ACHN (cell line): ENCODE measurements around the gene GNAT3.

ENCODE experiments used
- DNase-seq: peaks from one replicate; pipeline ENCODE4 v3.0.0-alpha.2; 2015
- in situ Hi-C: cut with HindIII; loops from 2 replicates; pipeline ENCODE4 v1.10.0; 2017; ENCODE audit warnings: low sequenced_read_pairs, low pct_ligation_motif_present, low pct_unique_long_range_greater_than_20kb

GNAT3 gene

GRCh38 chr7:80439894-80440821 lies 71.7 kb downstream of the GNAT3 start:
- in situ Hi-C loops: loop anchor here (25.0 kb wide), 1 partner anchor 222 kb away; no protein-coding TSS in a partner anchor
- DNase-seq: no peak

- DNase-seq: no peak
- in situ Hi-C loops: loop anchor here (25.0 kb wide), 1 partner anchor 227 kb away; no protein-coding TSS in a partner anchor
These were observed 76.3 kb downstream of the GNAT3 start for GRCh38 chr7:80435521-80435920.

- in situ Hi-C loops: loop anchor here (25.0 kb wide), 1 partner anchor 228 kb away; no protein-coding TSS in a partner anchor
- DNase-seq: no peak
These were observed 77.8 kb downstream of the GNAT3 start for GRCh38 chr7:80434047-80434446.

GRCh38 chr7:80432166-80432565 lies 79.7 kb downstream of the GNAT3 start:
- in situ Hi-C loops: loop anchor here (25.0 kb wide), 1 partner anchor 230 kb away; no protein-coding TSS in a partner anchor
- no peak for DNase-seq

GRCh38 chr7:80429181-80429580 lies 82.7 kb downstream of the GNAT3 start:
- no peak for DNase-seq
- in situ Hi-C loops: loop anchor here (25.0 kb wide), 1 partner anchor 233 kb away; no protein-coding TSS in a partner anchor

GRCh38 chr7:80428161-80429054 lies 83.5 kb downstream of the GNAT3 start:
- in situ Hi-C loops: loop anchor here (25.0 kb wide), 1 partner anchor 234 kb away; no protein-coding TSS in a partner anchor
- DNase-seq: peak; percentile 81

- DNase-seq: no peak
- in situ Hi-C loops: loop anchor here (25.0 kb wide), 1 partner anchor 235 kb away; no protein-coding TSS in a partner anchor
These were observed 84.6 kb downstream of the GNAT3 start for GRCh38 chr7:80427218-80427617.

GRCh38 chr7:80420876-80421275 lies 91.0 kb downstream of the GNAT3 start:
- DNase-seq: no peak
- in situ Hi-C loops: no loop called here

- in situ Hi-C loops: no loop called here
- no peak for DNase-seq
These were observed 94.6 kb downstream of the GNAT3 start for GRCh38 chr7:80417211-80417793.

- in situ Hi-C loops: no loop called here
- DNase-seq: no peak
These were observed 96.3 kb downstream of the GNAT3 start for GRCh38 chr7:80415522-80415921.

- in situ Hi-C loops: no loop called here
- no peak for DNase-seq
These were observed 96.8 kb downstream of the GNAT3 start for GRCh38 chr7:80415114-80415513.

- no peak for DNase-seq
- in situ Hi-C loops: no loop called here
These were observed 97.5 kb downstream of the GNAT3 start for GRCh38 chr7:80414331-80414730.

- in situ Hi-C loops: no loop called here
- no peak for DNase-seq
These were observed 98.4 kb downstream of the GNAT3 start for GRCh38 chr7:80413383-80413945.

GRCh38 chr7:80412842-80413241 lies 99.0 kb downstream of the GNAT3 start:
- DNase-seq: no peak
- in situ Hi-C loops: no loop called here

- DNase-seq: no peak
These were observed 100.2 kb downstream of the GNAT3 start for GRCh38 chr7:80411621-80412020.

GRCh38 chr7:80410081-80410480 lies 101.8 kb downstream of the GNAT3 start:
- in situ Hi-C loops: no loop called here
- no peak for DNase-seq

More at GRCh38 chr7:80411621-80412020, 100.2 kb downstream of the GNAT3 start:
- in situ Hi-C loops: no loop called here
